Measurements from ENCODE around the gene ECE1.

Gene ECE1

DNA sequence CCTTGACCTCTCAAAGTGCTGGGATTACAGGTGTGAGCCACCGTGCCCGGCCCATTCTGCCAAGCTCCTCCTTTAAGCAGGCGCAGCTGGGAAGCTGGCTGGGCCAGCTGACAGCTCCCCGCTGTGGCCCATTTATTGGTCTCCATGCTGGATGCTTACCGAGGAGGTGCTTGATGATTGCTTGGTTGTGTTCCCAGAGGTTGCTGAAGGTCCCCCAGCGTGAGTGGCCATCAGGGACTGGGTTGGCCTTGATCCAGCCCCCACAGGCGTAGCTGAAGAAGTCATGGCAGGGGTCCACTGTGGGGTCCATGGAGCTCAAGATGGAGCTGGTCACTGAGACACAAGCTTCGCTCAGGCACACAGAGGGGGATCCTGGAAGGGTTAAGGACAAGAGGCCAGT lies 17.7 kb downstream of the ECE1 start:
- in situ Hi-C loops (cut with HindIII; ENCODE audit: low sequenced_read_pairs): loop anchor here (5.0 kb wide), 1 partner anchor 65 kb away; no protein-coding TSS in a partner anchor

DNA sequence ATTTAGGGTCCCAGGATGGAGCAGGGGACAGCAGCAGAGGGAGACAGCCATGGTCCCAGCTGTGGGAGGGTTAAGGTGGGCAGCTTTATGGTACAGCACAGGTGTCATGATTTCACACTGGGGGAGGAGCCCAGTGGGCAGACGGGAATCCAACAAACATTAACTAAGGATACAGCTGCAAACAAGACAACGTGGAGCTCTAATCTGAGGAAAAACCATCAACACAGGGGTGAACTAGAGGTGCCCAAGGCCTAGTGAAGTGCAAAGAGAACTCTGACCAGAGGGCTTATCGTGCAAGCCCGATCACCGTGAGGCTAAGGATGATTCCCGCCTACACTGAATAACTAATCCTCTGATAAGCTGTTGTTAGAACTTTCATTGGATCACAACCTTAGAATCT lies 18.7 kb downstream of the ECE1 start:
- in situ Hi-C loops (cut with HindIII; ENCODE audit: low sequenced_read_pairs): loop anchor here (5.0 kb wide), 1 partner anchor 66 kb away; no protein-coding TSS in a partner anchor

DNA sequence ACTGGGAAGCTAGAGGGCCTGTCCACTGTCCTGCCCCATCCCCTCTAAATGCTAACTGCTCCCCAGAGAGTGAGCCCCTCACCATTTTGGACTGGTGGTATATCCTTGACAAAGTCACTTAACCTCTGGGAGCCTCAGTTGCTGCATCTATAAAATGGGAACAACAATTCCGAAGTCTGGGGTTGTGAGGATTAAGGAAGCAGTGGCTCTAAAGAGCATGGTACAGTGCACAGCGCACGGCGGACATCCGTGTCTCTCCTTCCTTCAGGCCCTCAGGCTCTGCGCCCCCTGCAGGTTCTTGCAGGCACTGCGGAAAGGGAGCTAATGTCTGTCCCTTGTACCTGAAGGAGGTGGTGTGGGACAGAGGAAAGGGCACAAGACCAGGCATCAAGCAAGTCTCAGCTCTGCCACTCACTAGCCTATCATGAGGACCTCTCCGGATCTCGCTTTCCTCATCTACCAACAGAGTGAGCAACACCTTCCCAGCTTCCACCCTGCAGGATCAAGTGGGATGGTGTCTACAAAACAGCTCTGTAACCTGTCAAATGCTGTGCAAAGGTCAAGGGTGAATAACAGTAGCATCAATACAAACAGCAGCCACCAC lies 20.1 kb downstream of the ECE1 start:
- in situ Hi-C loops (cut with HindIII; ENCODE audit: low sequenced_read_pairs): loop anchor here (5.0 kb wide), 1 partner anchor 67 kb away; no protein-coding TSS in a partner anchor

GRCh38 chr1:21269461-21270085 lies 20.7 kb downstream of the ECE1 start:
- in situ Hi-C loops (cut with HindIII; ENCODE audit: low sequenced_read_pairs): loop anchor here (5.0 kb wide), 1 partner anchor 68 kb away; no protein-coding TSS in a partner anchor

DNA sequence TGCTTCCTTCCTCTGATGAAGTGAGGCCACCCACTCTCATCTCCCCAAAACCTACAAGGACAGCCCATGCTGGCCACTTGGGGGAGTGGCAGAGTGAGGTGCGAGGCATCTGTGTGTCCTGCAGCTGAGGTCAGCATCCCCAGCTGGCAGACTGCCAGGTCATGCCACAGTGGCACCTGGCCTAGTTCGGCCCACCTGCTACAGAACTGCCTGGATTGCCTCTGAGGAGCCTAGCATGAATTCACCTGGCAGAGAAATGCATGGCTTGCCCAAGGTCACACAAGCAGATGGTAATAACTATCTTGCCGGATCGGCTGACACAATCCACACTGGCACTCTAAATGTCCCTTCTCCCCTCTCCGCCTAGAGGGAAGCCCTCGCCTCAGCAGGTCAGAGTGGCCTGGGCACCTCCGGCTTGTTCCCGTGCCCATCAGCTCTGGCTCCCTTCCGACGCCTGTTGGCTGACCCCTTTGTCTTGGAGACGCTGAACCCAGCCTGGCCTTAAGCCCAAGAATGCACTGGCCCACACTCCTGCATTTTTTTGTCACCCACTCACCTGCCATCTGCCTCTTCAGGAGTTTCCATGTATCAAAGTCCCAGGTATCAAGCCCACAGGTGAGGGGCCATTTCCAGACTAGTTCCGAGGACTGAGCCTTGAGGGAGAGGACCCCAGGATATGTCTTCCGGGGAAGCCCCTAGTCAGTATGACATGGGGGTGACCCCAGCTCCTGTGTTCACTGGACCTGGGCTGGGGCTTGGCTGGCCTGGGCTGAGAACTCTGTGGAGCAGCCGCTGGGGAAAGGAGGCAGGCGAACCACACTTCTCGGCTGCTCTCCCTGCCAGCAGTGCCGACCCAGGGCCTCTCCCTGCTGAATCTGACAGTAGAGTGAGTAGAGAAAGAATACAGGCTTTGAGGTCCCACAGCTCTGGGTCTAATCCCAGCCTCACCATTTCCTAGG lies 21.7 kb downstream of the ECE1 start:
- in situ Hi-C loops (cut with HindIII; ENCODE audit: low sequenced_read_pairs): no loop called here

DNA sequence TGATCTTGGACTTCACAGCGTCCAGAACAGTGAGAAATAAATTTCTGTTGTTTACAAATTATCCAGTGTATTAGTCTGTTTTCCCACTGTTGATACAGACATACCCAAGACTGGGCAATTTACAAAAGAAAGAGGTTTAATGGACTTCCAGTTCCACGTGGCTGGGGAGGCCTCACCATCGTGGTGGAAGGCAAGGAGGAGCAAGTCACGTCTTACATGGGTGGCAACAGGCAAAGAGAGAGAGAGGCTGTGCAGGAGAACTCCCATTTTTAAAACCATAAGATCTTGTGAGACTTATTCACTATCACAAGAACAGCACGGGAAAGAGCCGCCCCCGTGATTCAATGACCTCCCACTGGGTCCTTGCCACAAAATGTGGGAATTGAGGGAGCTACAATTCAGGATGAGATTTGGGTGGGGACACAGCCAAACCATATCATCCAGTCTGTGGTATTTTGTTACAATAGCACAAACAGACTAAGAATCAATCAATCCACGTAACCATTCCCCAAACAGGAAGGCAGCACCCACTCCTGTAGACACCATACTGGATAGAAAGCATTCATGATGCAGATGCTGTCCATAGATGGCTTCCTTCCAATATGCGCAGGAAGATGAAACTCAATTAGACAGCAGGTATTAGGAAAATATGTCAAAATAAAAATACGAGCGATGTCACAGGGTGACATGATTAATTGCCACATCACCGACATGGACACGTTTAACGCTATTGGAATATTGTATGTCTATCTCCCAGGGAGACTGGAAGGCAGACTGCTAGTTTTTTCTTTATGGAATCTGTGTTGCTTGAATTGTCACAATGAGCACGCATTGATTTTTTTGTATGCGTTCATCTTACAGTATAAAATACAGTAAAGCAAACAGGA lies 22.8 kb downstream of the ECE1 start:
- in situ Hi-C loops (cut with HindIII; ENCODE audit: low sequenced_read_pairs): no loop called here

GRCh38 chr1:21266119-21266774 lies 24.0 kb downstream of the ECE1 start:
- in situ Hi-C loops (cut with HindIII; ENCODE audit: low sequenced_read_pairs): no loop called here

DNA sequence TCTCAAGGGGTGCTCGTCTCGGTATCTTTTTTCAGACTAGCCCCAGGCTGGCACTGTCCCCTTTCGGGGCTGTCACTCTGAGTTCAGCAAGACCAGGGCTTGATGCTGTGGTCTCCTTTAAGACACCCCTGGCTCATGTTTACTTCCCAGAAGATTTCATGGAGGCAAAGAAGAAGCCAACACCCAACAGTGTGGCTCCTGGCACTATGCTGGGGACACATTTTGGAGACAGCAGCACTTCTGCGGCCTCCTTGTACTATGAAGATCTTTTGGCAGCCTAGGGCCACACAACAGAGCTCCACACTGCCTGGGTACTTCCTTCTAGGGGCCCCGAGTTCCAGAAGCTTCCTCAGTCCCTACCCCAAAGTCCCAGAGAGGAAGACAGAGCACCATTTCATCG lies 24.6 kb downstream of the ECE1 start:
- in situ Hi-C loops (cut with HindIII; ENCODE audit: low sequenced_read_pairs): no loop called here

GRCh38 chr1:21264898-21265297 lies 25.4 kb downstream of the ECE1 start:
- in situ Hi-C loops (cut with HindIII; ENCODE audit: low sequenced_read_pairs): no loop called here

- in situ Hi-C loops (cut with HindIII; ENCODE audit: low sequenced_read_pairs): no loop called here
These were observed 26.5 kb downstream of the ECE1 start for GRCh38 chr1:21263653-21264225.

GRCh38 chr1:21263052-21263429 lies 27.2 kb downstream of the ECE1 start:
- in situ Hi-C loops (cut with HindIII; ENCODE audit: low sequenced_read_pairs): no loop called here

DNA sequence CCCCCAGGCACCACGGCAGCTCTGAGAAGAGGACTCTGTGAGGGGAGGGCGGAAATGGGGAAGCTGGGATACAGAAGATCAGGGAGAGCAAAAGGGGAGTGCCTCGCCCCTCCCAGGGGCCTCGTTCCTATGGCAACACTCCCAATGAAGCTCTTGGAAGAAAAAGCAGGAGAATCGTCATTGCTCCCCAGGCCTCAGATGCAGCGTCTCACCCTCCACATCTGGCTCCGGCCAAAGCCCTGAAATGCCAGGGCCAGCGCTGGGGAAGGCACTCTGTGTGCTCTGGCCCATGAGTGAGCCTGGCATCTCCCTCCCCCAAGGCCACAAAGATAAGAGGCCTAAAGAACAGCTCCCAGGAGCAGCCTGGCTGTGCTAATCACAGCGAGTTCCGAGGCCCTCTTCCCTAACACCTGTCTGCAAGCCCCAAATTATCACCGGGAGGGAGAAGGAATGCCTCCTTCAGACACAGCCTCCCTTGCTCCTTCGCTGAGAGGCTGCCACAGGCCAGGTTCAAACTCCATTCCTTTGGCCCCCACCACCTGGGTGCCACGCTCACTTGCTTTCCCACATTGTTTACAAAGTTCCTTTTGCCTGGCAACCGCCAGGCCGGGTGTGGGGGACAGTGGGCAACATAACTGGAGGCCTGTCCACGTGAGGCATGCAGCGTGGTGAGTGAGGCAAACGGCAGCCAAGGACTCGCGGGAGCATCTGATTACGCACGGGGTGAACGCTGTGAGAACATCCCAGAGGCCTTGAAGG lies 27.8 kb downstream of the ECE1 start:
- in situ Hi-C loops (cut with HindIII; ENCODE audit: low sequenced_read_pairs): no loop called here

GRCh38 chr1:21261551-21262292 lies 28.5 kb downstream of the ECE1 start:
- in situ Hi-C loops (cut with HindIII; ENCODE audit: low sequenced_read_pairs): no loop called here

DNA sequence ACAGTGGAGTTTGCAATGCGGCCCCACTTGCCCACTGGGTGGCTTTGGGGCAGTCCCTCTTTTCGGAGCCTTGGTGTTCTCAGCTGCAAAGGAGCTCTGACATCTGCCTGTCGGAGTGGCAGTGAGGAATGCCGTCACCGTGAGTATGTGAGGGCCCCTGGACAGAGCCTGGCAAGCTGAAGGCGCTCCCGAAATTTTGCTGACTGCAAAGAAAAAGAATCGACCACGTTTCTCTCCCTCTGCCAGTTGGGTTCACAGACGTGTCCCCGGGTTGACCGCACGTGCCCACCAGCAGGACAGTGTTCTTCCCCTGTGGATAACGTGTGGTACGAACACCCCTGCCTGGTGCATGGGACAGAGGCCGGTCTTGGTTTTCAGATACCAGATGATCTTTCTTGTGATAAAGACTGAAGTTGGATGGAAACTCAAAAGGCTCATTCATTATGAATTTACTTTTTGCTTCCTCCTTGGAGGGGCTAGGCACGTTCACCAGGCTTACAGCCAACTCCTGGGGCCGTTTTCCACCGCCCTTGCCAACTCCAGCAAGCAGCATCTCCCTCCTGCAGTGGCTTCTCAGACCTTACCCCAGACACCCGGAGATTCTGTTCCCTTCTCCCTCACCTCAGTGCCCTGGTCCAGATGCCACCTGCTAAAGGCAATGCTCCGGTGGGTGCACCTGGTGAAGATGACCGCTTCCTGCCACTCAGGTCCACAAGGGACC lies 29.7 kb downstream of the ECE1 start:
- in situ Hi-C loops (cut with HindIII; ENCODE audit: low sequenced_read_pairs): no loop called here

- in situ Hi-C loops (cut with HindIII; ENCODE audit: low sequenced_read_pairs): no loop called here
These were observed 30.8 kb downstream of the ECE1 start for GRCh38 chr1:21259316-21260076.

- in situ Hi-C loops (cut with HindIII; ENCODE audit: low sequenced_read_pairs): no loop called here
These were observed 31.7 kb downstream of the ECE1 start for GRCh38 chr1:21258331-21259134.
